K562 (cell line): ENCODE measurements around the gene DPEP3. TPM values are rescaled to one million over a fixed set of nuclear protein-coding genes. Genes with fewer than 3 reads are reported as not detected.

Experiments used
- BRCA1 ChIP-seq, 2 experiments: fragments of 450-650 bp in 1 of 2; sonication (generic) in 1 of 2; formaldehyde crosslinking in 1 of 2; IDR thresholded peaks; 2 replicates each; pipeline versions ENCODE4 v1.5.0 to v1.6.1; 2017 to 2020; ENCODE audit warnings: mild to moderate bottlenecking in 1 of 2, missing genetic modification reagents in 1 of 2
- CBFA2T2 ChIP-seq: fragments of 450-650 bp; conservative IDR thresholded peaks from 2 replicates; pipeline ENCODE4 v1.6.1; 2017; ENCODE audit warnings: mild to moderate bottlenecking
- CBX1 ChIP-seq: sonication (generic); IDR thresholded peaks from 2 replicates; pipeline ENCODE4 v1.6.1; 2016; ENCODE audit warnings: antibody characterized with exemption, low read depth, mild to moderate bottlenecking
- CCNT2 ChIP-seq: IDR thresholded peaks from 2 replicates; pipeline ENCODE4 v1.6.1; 2011; ENCODE audit warnings: borderline replicate concordance, low read depth, mild to moderate bottlenecking, moderate library complexity, mixed read lengths, low read length; ENCODE audit not compliant: insufficient read length; ENCODE audit errors: extremely low read depth
- EHMT2 ChIP-seq: fragments of 450-650 bp; IDR thresholded peaks from 2 replicates; pipeline ENCODE4 v1.6.1; 2018; ENCODE audit warnings: antibody characterized with exemption
- ESRRA ChIP-seq: fragments of 450-650 bp; IDR thresholded peaks from 2 replicates; pipeline ENCODE4 v1.6.1; 2014; ENCODE audit warnings: low read depth, mild to moderate bottlenecking, moderate library complexity, borderline replicate concordance
- FOXK2 ChIP-seq, 2 experiments: fragments of 450-650 bp; IDR thresholded peaks in 1 of 2; conservative IDR thresholded peaks in 1 of 2; 2 replicates each; pipeline ENCODE4 v1.6.1; 2016; ENCODE audit warnings: low read depth in 2 of 2, mild to moderate bottlenecking in 1 of 2
- MEF2D ChIP-seq: conservative IDR thresholded peaks from 2 replicates; pipeline ENCODE4 v1.6.1; 2016; ENCODE audit warnings: low read depth, missing genetic modification characterization, missing compliant biosample characterization
- NONO ChIP-seq, 2 experiments: fragments of 200-400 bp in 1 of 2; fragments of 450-650 bp in 1 of 2; formaldehyde crosslinking in 1 of 2; IDR thresholded peaks; 2 replicates each; pipeline ENCODE4 v1.6.1; 2017; ENCODE audit warnings: low read depth in 2 of 2, mild to moderate bottlenecking in 2 of 2, moderate library complexity in 2 of 2, low read length in 1 of 2
- PHF8 ChIP-seq: fragments of 200-600 bp; sonication (generic); IDR thresholded peaks from 2 replicates; pipeline ENCODE4 v1.6.1; 2012; ENCODE audit warnings: mixed run types, mild to moderate bottlenecking, inconsistent platforms, low read length, moderate library complexity, borderline replicate concordance
- TAF7 ChIP-seq: fragments of 450-650 bp; IDR thresholded peaks from 2 replicates; pipeline ENCODE4 v1.6.1; 2016; ENCODE audit warnings: missing genetic modification characterization, missing compliant biosample characterization
- ZKSCAN3 ChIP-seq: fragments of 250-450 bp; sonication (Bioruptor Pico); IDR thresholded peaks from 2 replicates; pipeline ENCODE4 v1.4.0; 2020
- polyA plus RNA-seq, 8 experiments: library from polyadenylated mRNA; depleted of rRNA in 4 of 8; stranded (reverse) in 5 of 8; unstranded in 3 of 8; fragments of >200 nt; fragmentation: Nextera tagmentation in 2 of 8; fragmentation: Illumina TruSeq in 1 of 8; extraction: Ambion mirVana in 2 of 8; extraction: Trizol in 1 of 8; gene quantifications; 2 replicates each; pipeline versions ENCODE4 v1.2.1 to v1.2.3, GENCODE V29; 2011 to 2014; ENCODE audit warnings: inconsistent platforms in 1 of 8, missing spikeins in 1 of 8
- total RNA-seq, 7 experiments: library from RNA; depleted of rRNA in 6 of 7; stranded (reverse); fragments of >200 nt in 6 of 7; fragmentation: Illumina TruSeq in 2 of 7; extraction: Trizol in 2 of 7; gene quantifications; 2 replicates each; pipeline versions ENCODE4 v1.2.1 to v1.2.3, GENCODE V29; 2011 to 2021; ENCODE audit warnings: low replicate concordance in 1 of 7
- TF ChIP-seq, protein P1 (sequence below): fragments of 250-450 bp; sonication (Bioruptor Pico); IDR thresholded peaks from 2 replicates; pipeline ENCODE4 v1.5.0; 2021; ENCODE audit warnings: mild to moderate bottlenecking, borderline replicate concordance
- TF ChIP-seq, protein P2 (sequence below), 2 experiments: IDR thresholded peaks; 2 replicates each; pipeline ENCODE4 v1.6.1; 2011; ENCODE audit warnings: borderline replicate concordance in 1 of 2, control low read depth in 1 of 2, low read depth in 1 of 2, low read length in 1 of 2, mild to moderate bottlenecking in 1 of 2, mixed read lengths in 1 of 2, moderate library complexity in 1 of 2; ENCODE audit not compliant: insufficient read depth in 1 of 2, insufficient read length in 1 of 2, poor library complexity in 1 of 2, severe bottlenecking in 1 of 2; ENCODE audit errors: extremely low read depth in 1 of 2
- TF ChIP-seq, protein P3 (sequence below): sonication (generic); formaldehyde crosslinking; IDR thresholded peaks from 2 replicates; pipeline ENCODE4 v1.8.1; 2023; ENCODE audit warnings: mild to moderate bottlenecking, missing genetic modification reagents
- TF ChIP-seq, protein P4 (sequence below): sonication (generic); formaldehyde crosslinking; IDR thresholded peaks from 2 replicates; pipeline ENCODE4 v1.9.0; 2022; ENCODE audit warnings: mild to moderate bottlenecking, missing genetic modification reagents
- TF ChIP-seq, protein P5 (sequence below): fragments of 250-450 bp; sonication (Bioruptor Pico); IDR thresholded peaks from 2 replicates; pipeline ENCODE4 v1.8.0; 2021; ENCODE audit warnings: moderate library complexity, mild to moderate bottlenecking, inconsistent platforms

DPEP3 gene
- total and polyA plus RNA-seq, 9 of the 15 experiments (the other 6 are each of a cell fraction or from before 2014, with no cell fraction given): not detected

DNA sequence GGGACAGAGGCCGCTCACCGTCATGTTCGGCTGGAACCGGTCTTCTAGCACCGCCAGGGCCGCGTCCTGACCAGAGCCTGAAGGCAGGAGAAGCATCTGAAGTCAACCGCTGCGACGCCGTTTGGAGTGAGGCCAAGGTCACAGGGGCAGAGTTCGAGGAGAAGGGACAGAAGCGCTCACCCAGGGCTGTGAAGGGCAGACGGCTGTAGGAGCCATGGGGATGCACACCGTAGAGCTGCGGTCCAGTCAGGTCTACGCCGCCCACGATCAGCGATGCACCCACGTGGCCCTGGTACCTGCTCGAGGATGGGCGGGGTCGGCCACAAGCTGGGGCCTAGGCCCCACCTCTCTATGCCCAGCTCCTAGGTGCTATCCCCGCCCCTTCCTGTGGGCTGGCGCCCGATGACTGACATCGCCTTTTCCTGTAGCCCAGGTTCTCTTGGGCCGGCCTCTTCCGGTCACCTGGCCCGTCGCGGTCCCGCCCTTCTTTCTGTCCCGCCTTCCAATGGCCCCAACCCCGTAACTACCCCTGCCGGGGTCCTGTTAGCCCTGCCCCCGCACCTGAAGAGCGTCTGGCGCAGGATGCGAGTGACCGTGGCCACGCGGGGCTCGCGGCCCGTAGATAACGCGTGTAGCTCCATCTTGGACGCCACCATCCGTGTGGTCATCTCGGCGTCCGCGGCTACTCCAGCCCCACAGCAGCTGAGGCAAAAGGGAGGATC lies 44.7 kb downstream of the DPEP3 start (continued):
- TF ChIP-seq, protein P1, sequence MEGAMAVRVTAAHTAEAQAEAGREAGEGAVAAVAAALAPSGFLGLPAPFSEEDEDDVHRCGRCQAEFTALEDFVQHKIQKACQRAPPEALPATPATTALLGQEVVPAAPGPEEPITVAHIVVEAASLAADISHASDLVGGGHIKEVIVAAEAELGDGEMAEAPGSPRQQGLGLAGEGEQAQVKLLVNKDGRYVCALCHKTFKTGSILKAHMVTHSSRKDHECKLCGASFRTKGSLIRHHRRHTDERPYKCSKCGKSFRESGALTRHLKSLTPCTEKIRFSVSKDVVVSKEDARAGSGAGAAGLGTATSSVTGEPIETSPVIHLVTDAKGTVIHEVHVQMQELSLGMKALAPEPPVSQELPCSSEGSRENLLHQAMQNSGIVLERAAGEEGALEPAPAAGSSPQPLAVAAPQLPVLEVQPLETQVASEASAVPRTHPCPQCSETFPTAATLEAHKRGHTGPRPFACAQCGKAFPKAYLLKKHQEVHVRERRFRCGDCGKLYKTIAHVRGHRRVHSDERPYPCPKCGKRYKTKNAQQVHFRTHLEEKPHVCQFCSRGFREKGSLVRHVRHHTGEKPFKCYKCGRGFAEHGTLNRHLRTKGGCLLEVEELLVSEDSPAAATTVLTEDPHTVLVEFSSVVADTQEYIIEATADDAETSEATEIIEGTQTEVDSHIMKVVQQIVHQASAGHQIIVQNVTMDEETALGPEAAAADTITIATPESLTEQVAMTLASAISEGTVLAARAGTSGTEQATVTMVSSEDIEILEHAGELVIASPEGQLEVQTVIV: peak; percentile 8; the same call in 1 of the 2 replicates
- TF ChIP-seq CCNT2 (peak; percentile 61), FOXK2 (conservative IDR thresholded peaks at IDR 0.05 in 1 of 2, IDR thresholded peaks at IDR 0.05 in 1 of 2; ENCODE audit: low read depth in 2 of 2) (peak in 1 of 2 experiments; percentile 59; a peak in 2 of 4 replicates), NONO (IDR thresholded peaks at IDR 0.05; ENCODE audit: low read depth in 2 of 2, low read length in 1 of 2) (0 out of 4 replicates have a peak, but pooled peaks of 1 of the 2 experiments have one; percentile 38), ZKSCAN3 (CRISPR knock-in tag) (no peak), ESRRA (peak; percentile 98), PHF8 (peak; percentile 78; the same call in 1 of the 2 replicates), EHMT2 (no peak), CBFA2T2 (peak; percentile 64), TAF7 (tag) (peak; percentile 67), CBX1 (peak; percentile 56; the same call in 1 of the 2 replicates), BRCA1 (IDR thresholded peaks at IDR 0.05) (no peak), BRCA1 (CRISPR knock-in tag; IDR thresholded peaks at IDR 0.05) (no peak), MEF2D (no peak)
- TF ChIP-seq, protein P2, sequence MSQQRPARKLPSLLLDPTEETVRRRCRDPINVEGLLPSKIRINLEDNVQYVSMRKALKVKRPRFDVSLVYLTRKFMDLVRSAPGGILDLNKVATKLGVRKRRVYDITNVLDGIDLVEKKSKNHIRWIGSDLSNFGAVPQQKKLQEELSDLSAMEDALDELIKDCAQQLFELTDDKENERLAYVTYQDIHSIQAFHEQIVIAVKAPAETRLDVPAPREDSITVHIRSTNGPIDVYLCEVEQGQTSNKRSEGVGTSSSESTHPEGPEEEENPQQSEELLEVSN (IDR thresholded peaks at IDR 0.05; ENCODE audit: borderline replicate concordance in 1 of 2, extremely low read depth in 1 of 2, insufficient read depth in 1 of 2, insufficient read length in 1 of 2, low read depth in 1 of 2, low read length in 1 of 2, poor library complexity in 1 of 2, severe bottlenecking in 1 of 2): peak; percentile 60 to 80
- TF ChIP-seq, protein P3, sequence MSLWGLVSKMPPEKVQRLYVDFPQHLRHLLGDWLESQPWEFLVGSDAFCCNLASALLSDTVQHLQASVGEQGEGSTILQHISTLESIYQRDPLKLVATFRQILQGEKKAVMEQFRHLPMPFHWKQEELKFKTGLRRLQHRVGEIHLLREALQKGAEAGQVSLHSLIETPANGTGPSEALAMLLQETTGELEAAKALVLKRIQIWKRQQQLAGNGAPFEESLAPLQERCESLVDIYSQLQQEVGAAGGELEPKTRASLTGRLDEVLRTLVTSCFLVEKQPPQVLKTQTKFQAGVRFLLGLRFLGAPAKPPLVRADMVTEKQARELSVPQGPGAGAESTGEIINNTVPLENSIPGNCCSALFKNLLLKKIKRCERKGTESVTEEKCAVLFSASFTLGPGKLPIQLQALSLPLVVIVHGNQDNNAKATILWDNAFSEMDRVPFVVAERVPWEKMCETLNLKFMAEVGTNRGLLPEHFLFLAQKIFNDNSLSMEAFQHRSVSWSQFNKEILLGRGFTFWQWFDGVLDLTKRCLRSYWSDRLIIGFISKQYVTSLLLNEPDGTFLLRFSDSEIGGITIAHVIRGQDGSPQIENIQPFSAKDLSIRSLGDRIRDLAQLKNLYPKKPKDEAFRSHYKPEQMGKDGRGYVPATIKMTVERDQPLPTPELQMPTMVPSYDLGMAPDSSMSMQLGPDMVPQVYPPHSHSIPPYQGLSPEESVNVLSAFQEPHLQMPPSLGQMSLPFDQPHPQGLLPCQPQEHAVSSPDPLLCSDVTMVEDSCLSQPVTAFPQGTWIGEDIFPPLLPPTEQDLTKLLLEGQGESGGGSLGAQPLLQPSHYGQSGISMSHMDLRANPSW (CRISPR knock-in tag): 0 out of 2 replicates have a peak, but pooled peaks have one; percentile 26
- TF ChIP-seq, protein P4, sequence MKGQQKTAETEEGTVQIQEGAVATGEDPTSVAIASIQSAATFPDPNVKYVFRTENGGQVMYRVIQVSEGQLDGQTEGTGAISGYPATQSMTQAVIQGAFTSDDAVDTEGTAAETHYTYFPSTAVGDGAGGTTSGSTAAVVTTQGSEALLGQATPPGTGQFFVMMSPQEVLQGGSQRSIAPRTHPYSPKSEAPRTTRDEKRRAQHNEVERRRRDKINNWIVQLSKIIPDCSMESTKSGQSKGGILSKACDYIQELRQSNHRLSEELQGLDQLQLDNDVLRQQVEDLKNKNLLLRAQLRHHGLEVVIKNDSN (CRISPR knock-in tag): peak; percentile 96
- TF ChIP-seq, protein P5, sequence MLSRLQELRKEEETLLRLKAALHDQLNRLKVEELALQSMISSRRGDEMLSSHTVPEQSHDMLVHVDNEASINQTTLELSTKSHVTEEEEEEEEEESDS (CRISPR knock-in tag): no peak
